HG03175 (cell line): ENCODE results near the gene DAAM1.
A peak's percentile ranks its signal among the peaks of the same experiment; 100 is the strongest.

Experiments
- ATAC-seq: cut with Tn5 transposase; IDR thresholded peaks from one replicate; pipeline ENCODE4 v1.9.1; 2021; ENCODE audit warnings: mild to moderate bottlenecking, moderate library complexity; ENCODE audit not compliant: unreplicated experiment

DAAM1 gene

GRCh38 chr14:59215757-59216156 is 27.3 kb downstream of the DAAM1 start:
- ATAC-seq: no peak

GRCh38 chr14:59217011-59217410 is 28.5 kb downstream of the DAAM1 start:
- ATAC-seq: no peak

GRCh38 chr14:59221568-59221967 is 33.1 kb downstream of the DAAM1 start:
- no peak for ATAC-seq

- ATAC-seq: no peak
Measured at GRCh38 chr14:59224341-59224740, 35.9 kb downstream of the DAAM1 start.

GRCh38 chr14:59225281-59225680 is 36.8 kb downstream of the DAAM1 start:
- ATAC-seq: no peak

GRCh38 chr14:59228421-59228820 is 40.0 kb downstream of the DAAM1 start:
- ATAC-seq: no peak

- no peak for ATAC-seq
Measured at GRCh38 chr14:59229653-59230406, 41.4 kb downstream of the DAAM1 start.

- ATAC-seq: no peak
Measured at GRCh38 chr14:59236195-59236594, 47.7 kb downstream of the DAAM1 start.

- no peak for ATAC-seq
Measured at GRCh38 chr14:59238216-59238615, 49.7 kb downstream of the DAAM1 start.

- no peak for ATAC-seq
Measured at GRCh38 chr14:59239022-59239421, 50.6 kb downstream of the DAAM1 start.

- ATAC-seq: peak; percentile 78
Measured at GRCh38 chr14:59240356-59240755, 51.9 kb downstream of the DAAM1 start.

GRCh38 chr14:59241121-59241520 is 52.7 kb downstream of the DAAM1 start:
- ATAC-seq: no peak

- no peak for ATAC-seq
Measured at GRCh38 chr14:59243174-59243573, 54.7 kb downstream of the DAAM1 start.

GRCh38 chr14:59244581-59244980 is 56.1 kb downstream of the DAAM1 start:
- no peak for ATAC-seq

GRCh38 chr14:59245809-59246295 is 57.4 kb downstream of the DAAM1 start:
- peak; percentile 88 for ATAC-seq

- ATAC-seq: no peak
Measured at GRCh38 chr14:59246566-59246965, 58.1 kb downstream of the DAAM1 start.

GRCh38 chr14:59247801-59248584 is 59.5 kb downstream of the DAAM1 start:
- ATAC-seq: no peak

- ATAC-seq: no peak
Measured at GRCh38 chr14:59249029-59249428, 60.6 kb downstream of the DAAM1 start.

- no peak for ATAC-seq
Measured at GRCh38 chr14:59251811-59252771, 63.6 kb downstream of the DAAM1 start.

- no peak for ATAC-seq
Measured at GRCh38 chr14:59252772-59253500, 64.5 kb downstream of the DAAM1 start.
